ENCODE results near the gene ARHGEF17.
A peak's percentile ranks its signal among the peaks of the same experiment; 100 is the strongest.

DNA sequence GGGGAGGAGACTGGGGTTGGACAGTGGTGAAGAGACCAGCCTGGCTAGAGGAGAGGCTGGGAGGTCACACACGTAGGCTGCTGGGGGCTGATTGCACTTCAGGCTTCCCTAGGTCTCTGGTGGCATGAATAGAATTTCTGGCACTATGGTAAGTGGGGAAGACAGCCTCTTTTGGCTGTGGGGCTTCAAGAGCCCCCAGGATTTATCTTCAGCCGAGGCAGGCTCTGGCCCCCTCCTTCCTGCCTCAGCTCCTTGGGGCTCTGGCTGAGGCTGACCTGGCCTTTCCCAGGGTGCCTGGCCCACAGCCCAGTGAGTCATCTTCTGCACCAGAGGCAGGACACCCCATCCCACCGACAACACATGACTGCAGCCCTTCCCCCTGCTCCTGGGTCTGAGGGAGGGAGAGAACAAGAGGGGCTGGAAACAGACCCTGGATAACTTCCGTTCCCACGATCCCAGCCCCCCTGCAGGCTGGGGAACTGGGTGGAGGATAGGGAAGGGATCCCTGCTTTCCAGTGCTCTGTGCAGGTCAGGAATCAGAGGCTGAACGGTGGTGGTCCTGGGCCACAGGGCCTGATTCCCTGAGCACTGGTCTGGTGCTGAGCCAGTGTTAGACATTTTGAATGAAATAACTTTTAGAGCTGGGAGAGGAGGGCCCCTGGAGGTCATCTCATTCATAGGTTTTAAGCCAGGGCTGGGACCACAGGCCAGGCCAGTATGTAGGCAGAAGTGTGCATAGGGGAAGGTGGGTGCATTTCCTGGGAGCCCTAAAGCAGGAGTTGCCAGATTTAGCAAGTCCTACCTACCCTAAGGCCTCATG is 26.5 kb downstream of the ARHGEF17 start:
- TF ChIP-seq CTCF (IDR thresholded peaks at IDR 0.05) = no peak
- peak in 1 of 3 donors; percentile 17 for TF ChIP-seq POLR2AphosphoS5 (IDR thresholded peaks at IDR 0.05)

Measured in transverse colon (tissue), 4 donors.